Bronchus fibroblast of lung (primary cell): ENCODE data around the gene APOBEC3F. TPM values are rescaled to one million over a fixed set of nuclear protein-coding genes. Genes with fewer than 3 reads are reported as not detected.

ENCODE experiments used
- total RNA-seq: library from RNA; depleted of rRNA; stranded (reverse); fragments of >200 nt; gene quantifications from 2 replicates; pipeline ENCODE4 v1.2.3, GENCODE V29; 2015

Gene APOBEC3F
- 5.1 and 7.4 TPM in 2 replicates for total RNA-seq

DNA sequence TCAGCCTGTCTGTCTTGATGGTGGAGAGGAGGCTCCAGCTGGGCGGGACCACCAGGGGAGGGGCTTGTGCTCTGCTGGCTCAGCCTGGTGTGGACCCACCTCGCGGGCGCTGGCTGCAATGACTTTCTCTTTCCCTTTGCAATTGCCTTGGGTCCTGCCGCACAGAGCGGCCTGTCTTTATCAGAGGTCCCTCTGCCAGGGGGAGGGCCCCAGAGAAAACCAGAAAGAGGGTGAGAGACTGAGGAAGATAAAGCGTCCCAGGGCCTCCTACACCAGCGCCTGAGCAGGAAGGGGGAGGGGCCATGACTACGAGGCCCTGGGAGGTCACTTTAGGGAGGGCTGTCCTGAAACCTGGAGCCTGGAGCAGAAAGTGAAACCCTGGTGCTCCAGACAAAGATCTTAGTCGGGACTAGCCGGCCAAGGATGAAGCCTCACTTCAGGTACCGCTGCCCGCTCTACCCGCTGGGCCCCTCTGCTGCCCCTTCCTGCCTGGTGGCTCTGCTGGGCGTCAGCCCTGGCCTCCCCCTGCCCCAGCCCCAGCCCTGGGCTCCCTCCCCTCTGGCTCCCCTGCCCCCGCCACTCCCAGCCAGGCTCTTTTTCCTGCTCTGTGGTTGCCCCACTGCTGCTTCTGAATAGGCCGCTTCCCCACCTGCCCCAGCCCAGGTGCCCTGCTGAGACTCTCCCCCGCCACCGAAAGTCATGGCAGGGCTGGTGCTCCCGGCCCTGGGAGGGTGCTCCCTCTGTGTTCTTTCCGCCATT is at the start of gene APOBEC3F:
TSS of gene APOBEC3F (plus strand) at position 327 of the 759 bp plus-strand sequence. CDS start at position 424, 97 bp downstream.

DNA sequence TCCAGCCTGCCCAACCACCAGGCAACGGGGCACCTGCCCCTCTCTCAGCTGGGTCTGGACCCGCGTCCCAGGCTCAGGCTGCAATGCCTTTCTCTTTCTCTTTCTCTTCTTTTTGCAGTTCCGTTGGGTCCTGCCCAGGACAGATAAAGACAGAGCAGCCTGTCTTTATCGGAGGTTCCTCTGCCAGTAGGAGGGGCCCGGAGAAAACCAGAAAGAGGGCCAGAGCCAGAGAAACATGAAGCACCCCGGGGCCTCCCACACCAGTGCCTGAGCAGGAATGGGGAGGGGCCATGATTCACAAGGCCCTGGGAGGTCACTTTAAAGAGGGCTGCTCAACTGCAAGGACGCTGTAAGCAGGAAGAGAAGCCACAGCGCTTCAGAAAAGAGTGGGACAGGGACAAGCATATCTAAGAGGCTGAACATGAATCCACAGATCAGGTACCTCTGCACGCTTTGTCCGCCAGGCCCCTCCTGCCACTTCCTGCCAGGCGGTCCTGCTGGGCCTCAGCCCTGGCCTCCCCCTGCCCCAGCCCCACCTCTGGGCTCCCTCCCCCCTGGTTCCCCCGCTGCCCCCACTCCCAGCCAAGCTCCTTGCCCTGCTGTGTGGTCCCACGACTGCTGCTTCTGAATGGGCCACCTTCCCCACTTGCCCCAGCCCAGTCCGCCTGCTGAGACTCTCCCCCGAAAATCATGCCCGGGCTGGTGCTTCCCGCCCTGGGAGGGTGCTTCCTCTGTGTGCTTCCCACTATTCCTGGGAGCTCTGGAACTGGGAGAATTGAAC is 26.5 kb upstream of the APOBEC3F start, which contains the start of gene APOBEC3C:
TSS of gene APOBEC3C (plus strand) at position 316 of the 781 bp plus-strand sequence. CDS start at position 422, 106 bp downstream.

DNA sequence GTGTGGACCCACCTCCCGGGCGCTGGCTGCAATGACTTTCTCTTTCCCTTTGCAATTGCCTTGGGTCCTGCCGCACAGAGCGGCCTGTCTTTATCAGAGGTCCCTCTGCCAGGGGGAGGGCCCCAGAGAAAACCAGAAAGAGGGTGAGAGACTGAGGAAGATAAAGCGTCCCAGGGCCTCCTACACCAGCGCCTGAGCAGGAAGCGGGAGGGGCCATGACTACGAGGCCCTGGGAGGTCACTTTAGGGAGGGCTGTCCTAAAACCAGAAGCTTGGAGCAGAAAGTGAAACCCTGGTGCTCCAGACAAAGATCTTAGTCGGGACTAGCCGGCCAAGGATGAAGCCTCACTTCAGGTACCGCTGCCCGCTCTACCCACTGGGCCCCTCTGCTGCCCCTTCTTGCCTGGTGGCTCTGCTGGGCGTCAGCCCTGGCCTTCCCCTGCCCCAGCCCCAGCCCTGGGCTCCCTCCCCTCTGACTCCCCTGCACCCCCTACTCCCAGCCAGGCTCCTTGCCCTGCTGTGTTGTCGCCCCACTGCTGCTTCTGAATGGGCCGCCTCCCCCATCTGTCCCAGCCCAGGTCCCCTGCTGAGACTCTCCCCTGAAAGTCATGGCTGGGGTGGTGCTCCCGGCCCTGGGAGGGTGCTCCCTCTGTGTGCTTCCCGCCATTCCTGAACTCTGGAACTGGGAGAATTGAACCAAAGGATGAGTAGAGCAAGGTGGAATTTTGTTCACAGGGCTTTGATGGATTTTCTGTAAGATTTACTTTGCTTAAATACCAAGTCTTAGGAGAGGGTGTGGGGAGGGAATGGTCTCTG is 36.6 kb downstream of the APOBEC3F start, which contains the start of gene APOBEC3G:
TSS of gene APOBEC3G (plus strand) at position 250 of the 815 bp plus-strand sequence. CDS start at position 337, 87 bp downstream.

DNA sequence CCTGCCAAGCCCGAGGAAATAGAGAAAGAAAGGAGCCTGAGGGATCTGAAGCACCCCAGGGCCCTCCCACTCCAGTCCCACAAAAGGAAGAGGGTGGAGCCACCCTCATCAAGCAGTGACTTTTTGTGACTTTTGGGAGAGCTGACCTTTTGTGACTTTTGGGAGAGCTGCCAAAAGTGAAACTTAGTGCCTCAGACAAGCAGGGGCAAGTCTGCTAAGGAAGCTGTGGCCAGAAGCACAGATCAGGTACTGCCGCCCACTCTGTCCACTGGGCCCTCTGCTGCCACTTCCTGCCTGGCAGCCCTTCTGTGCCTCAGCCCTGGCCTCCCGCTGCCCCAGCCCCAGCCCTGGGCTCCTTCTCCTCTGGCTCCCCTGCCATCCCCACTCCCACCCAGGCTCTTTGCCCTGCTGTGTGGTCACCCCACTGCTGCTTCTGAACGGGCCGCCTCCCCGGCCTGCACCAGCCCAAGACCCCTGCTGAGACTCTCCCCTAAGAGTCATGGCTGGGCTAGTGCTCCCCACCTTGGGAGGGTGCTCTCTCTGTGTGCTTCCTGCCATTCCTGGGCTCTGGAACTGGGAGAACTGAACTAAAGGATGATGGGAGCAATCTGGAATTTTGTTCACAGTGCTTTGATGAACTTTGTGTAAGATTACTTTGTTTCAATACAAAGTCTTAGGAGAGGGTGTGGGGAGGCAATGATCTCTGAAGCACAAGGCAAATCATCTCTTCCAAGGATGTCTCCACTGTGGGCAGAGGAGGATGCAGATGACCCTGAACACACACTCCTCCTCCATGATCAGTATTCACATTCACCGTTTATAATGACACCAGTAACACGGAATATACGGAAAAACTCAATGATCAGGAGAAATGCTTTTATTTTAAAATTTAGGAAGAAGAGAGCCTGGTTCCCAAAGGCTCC is 56.7 kb downstream of the APOBEC3F start, which contains the start of gene APOBEC3H:
TSS of gene APOBEC3H (plus strand) at position 147 of the 923 bp plus-strand sequence. CDS start 3,035 bp downstream, outside the sequence.

Other genes starting within 250 kb of the APOBEC3F start
- 15.3 and 20.1 TPM in 2 replicates for gene DNAL4, start 246.7 kb upstream of the APOBEC3F start, total RNA-seq
- gene NPTXR, start 196.8 kb upstream of the APOBEC3F start, total RNA-seq: 0.59 and 0.84 TPM in 2 replicates
- gene CBX6, start 168.6 kb upstream of the APOBEC3F start, total RNA-seq: 40.7 and 43.2 TPM in 2 replicates
- gene APOBEC3A, start 83.3 kb upstream of the APOBEC3F start, total RNA-seq: not detected in 2 replicates
- 23.4 and 31.2 TPM in 2 replicates for gene APOBEC3B, start 58.5 kb upstream of the APOBEC3F start, total RNA-seq
- gene APOBEC3C, start 26.6 kb upstream of the APOBEC3F start, total RNA-seq: 22.4 and 24.5 TPM in 2 replicates
- gene APOBEC3D, start 19.7 kb upstream of the APOBEC3F start, total RNA-seq: 0.50 and 1.2 TPM in 2 replicates
- 7.2 and 7.7 TPM in 2 replicates for gene APOBEC3G, start 36.4 kb downstream of the APOBEC3F start, total RNA-seq
- gene APOBEC3H, start 56.4 kb downstream of the APOBEC3F start, total RNA-seq: 0.30 TPM in 1 of 2 replicates, not detected in the other
- 1.5 and 1.8 TPM in 2 replicates for gene CBX7, start 111.8 kb downstream of the APOBEC3F start, total RNA-seq
- gene PDGFB, start 204.1 kb downstream of the APOBEC3F start, total RNA-seq: 1.8 and 1.9 TPM in 2 replicates